Stomach (tissue), 4 donors: ENCODE results near the gene IGDCC3.

Experiments used
- CTCF ChIP-seq, 7 experiments: fragments of 450-650 bp in 4 of 7; fragments of 200-600 bp in 3 of 7; sonication (generic) in 3 of 7; IDR thresholded peaks; one replicate each; pipeline ENCODE4 v1.5.1; 2016 to 2019; ENCODE audit warnings: antibody characterized with exemption in 7 of 7, control low read depth in 2 of 7, mild to moderate bottlenecking in 1 of 7
- EP300 ChIP-seq: sonication (generic); formaldehyde crosslinking; IDR thresholded peaks from one replicate; pipeline ENCODE4 v1.6.1; 2017; ENCODE audit warnings: antibody characterized with exemption
- POLR2A ChIP-seq, 4 donors: fragments of 450-650 bp; IDR thresholded peaks; one replicate each; pipeline ENCODE4 v1.6.1; 2016; ENCODE audit warnings: antibody characterized with exemption in 4 of 4, control low read depth in 2 of 4, mild to moderate bottlenecking in 1 of 4, moderate library complexity in 1 of 4
- POLR2AphosphoS5 ChIP-seq, 3 donors: sonication (generic); formaldehyde crosslinking; IDR thresholded peaks; one replicate each; pipeline ENCODE4 v1.6.1; 2016; ENCODE audit warnings: antibody characterized with exemption in 3 of 3

- TF ChIP-seq CTCF (IDR thresholded peaks at IDR 0.05) (no peak), POLR2AphosphoS5 (IDR thresholded peaks at IDR 0.05) (no peak), POLR2A (IDR thresholded peaks at IDR 0.05) (no peak), EP300 (no peak)
Measured at GRCh38 chr15:65349338-65349737, 28.5 kb downstream of the IGDCC3 start.
